SHP77 treated with DMSO at 0.1 percent for 48 hours (cell line): Measurements from ENCODE around the gene CDK18.
"Not testable (repeated sequence)": the region's sequence is repeated elsewhere in the genome, so short reads cannot be mapped to it uniquely, and the experiment has no call there.

ENCODE experiments used
- DNase-seq: peaks from one replicate; lab custom pipeline; 2025; lab: John Stamatoyannopoulos, UW

CDK18 gene

DNA sequence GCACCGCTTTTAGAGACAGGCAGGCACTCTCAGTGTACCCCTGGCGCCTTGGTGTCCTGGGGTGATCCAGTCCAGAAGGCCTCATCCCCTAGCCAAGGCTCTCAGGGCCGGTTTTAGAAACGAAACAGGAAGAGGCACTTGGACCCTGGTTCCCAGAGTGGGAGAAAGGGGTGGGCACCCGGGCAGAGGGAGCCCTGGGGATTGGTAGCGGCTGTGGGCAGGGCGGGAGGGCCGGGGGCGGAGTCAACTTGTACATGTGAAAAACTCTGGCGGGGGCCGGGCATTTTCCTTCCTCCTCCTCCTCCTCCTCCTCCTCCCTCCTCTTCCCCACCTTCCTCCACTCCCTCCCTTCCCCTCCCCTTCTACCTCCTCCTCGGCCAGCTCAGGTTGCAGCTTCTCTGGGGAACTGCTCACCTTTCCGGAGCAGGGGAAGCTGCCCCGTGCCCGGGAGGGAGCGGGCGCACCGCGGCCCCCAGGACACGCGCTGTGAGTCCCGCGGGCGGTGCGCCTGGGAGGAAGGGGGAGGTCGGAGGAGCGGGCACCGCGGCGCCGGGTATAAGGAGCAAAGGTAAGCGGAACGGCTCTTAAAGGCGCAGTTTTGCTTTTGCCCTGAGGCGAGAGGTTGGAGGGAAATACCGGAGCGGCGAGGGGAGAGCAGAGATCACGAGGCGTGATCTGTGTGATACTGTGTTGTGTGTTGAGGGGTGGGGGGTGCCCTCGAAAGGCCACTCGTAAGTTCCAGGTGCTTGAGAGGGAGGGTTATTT lies at the start of gene CDK18:
Gene CDK18 (plus strand): TSS at position 359 of the 765 bp plus-strand sequence. CDS start 18,499 bp downstream, outside the sequence.
- DNase-seq = no peak

DNA sequence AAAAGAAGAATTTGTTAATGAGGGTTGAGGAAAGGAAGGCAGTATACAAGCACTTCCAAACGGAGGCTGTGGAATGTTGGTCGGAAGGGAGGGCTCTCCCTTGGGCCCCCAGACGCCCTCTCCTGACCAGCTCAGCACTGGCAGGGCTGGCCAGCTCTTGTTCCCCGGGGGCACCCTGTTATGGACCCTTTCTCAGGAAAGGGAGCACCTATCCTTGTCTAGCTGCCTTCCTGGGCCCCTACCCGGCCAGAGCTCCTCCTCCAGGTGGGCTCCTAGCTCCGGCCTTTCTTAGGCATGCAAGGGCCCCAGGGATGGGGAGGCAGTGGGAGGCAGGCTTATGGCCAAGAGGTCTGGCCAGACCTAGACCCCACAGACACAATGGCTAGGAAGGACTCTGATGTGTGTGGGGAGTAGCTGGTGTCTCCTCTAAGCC lies 49.5 kb upstream of the CDK18 start:
- DNase-seq = no peak

DNA sequence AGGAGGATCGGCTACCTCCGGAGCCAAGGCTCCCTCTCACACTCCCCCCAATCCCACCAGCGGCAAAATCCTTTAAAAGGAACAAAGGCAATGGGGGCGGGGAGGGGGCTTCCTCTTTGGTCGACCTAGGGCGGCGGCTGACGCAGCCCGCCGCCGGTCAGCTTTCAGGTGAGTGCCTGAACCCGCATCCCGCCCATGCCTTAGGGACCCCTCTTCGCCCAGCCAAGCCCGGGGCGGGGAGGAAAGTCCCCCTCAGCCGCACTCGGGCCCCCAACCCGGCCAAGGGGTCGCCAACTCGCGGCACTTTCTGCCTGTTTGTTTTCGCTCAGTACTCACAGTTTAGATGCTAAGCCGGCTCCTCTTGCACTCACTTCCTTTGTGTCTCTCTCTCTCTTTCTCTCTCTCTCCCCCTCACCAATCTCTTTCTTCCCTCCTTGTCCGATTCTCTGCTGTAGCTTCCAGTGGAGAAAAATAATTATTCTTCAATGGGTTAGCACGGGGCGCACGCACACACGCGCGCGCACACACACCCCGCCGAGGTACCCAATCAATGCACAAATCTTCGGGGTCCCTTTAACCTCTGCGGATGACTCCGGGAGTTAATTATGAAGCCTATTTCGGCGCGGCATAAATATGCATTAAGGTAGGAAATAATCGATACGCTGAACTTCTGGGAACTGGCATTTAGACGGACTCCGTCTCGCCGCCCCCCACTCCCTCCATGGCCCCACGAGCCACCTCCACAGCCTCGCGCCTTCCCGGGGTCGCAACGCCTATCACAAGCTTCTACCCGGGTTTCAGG lies 48.7 kb upstream of the CDK18 start, which contains the start of gene BLACAT1:
Gene BLACAT1 (minus strand): TSS at position 465 of the 802 bp plus-strand sequence.
- no peak for DNase-seq

DNA sequence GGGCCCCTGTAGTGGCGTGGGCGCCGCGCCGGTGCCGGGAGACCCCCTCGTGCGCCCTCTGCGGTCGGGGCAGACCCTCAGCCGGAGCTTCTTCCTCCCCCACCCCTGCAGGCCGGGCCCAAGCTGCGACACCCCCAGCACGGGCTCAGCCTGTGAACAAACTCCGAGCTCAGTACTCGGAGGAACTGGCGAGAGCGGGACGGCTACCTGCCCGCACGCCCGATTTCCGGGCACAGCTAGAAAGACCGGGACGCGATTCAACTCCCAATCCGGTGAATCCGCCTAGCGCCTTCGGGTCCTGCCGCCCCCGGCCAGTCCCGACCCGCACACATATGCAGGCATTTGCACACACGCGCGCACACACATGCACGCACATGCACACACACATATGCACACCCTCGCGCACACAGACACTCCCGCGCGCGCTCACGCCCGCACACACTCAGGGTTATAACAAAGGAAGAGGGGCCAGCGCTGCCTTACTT lies 48.0 kb upstream of the CDK18 start:
- DNase-seq = no peak

DNA sequence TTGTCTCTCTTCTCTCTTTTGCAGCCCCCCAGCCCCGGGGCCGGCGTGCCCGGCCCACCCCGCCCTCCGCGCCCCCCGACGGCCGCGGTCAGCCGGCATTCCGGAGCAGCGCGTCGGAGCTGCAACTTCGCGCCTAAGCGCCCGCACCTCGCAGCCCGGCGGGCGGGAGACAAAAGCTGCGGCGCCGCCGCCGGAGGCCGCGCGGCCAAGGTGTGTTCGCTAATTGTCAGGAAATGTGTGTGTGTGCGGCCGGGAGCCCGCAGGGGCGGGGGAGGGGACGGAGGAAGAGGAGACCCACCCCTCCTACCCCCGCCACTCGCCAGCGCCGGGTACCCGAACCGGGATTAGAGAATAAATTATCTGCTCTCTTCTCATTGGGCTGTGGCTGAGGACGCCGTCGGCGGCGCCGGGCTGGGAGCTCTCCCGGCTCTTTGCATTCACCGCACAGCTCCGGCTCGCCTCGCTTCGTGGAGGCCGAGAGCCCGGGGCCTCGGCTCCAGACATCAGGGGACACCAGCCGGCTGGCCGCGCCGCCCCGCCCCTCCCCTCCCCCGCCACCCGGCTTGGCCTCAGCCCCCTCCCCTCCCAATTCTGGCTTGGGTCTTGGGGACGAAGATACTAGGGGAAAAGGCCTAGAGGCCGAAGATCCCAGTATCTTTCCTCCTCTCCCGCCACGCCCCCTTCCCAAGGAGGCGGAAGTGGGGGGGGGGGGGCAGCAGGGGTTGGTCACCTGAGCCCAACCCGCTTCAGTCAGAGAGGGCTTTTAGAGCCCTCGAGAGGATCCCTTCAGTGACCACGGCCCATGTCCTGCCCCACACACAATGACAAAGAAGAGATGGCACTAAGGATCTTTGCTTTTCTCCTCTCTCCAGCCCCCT lies 47.4 kb upstream of the CDK18 start:
- DNase-seq = peak; percentile 35

DNA sequence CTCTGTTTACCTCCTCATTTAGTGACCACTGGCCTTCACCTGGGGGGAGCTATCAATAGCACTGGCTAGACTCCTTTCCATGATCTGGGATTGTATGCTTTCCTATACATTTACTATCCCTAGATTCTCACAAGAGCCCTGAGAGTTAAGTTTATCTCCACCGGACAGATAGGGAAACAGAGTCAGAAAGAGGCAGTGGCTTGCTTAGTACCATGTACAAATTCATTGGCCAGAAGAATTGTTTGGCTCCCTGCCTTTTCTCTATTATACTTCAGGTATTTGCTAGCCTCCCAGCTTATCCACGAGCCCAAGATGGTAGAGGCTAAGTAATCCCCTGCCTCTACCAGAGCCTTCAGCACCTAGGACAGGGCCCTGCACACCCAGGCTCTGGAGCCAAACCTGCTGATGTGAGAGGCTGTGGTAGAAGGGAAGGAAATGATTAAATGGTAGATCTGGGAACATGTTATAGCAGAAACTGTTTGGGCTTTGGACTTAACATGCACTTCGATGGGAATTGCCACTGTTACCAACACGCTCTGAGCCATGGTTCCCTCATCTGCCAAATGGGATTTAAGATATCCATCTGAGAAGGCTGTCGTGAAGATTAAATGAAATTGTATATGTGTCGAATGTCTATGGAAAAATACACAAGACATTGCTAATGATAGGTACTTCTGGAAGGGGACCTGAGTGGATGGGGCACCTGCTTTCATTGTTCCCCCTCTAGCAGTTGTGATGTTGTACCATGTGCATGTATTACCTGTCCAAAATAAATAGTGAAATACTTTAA lies 45.5 kb upstream of the CDK18 start:
- no peak for DNase-seq

DNA sequence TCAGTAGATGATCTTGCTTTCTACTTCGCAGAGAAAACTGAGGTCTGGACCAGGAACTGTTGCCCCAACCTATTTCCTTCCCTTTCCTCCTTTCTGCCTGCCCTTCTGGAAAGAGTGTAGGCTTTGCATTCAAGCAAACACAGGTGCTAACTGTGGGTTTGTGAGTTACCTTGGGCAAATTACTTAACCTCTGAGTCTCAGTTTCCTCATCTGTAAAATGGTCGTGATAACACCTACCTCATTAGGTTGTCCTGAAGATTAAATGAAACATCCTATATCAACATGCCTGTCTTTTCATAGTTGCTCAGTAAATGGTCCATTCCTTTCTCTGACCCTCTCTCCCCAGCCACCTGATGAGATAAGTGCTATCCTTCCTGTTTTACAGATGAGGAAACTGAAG lies 39.1 kb upstream of the CDK18 start:
- no peak for DNase-seq

DNA sequence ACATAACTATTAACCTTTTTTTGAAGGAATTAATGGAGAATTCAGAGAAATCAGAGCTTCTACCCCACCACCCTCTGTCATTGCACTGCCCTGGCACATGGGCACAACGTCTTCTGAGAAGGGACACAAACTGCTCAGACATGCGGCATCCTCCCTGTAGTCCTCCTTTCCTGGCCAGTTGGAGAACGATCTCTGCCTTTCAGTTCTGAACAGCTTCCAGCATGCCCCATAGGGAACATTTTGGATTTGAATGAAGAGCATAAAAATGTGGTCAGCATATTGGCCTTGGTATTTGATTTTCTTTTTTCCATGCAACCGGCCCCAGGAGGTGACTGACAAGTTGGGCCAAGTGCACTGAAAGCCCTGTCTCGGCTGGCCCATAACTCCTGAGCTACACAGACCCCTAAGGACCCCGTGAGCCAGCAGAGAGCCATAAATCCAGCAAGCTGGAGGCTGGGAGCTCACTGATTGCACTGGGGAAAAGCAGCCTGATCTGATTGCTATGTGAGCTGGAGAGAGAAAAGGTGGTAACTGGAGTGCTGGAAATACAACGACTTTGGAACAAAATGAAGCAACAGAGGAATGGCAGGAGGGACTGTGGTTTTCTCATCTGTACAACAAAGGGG lies 37.8 kb upstream of the CDK18 start:
- no peak for DNase-seq

DNA sequence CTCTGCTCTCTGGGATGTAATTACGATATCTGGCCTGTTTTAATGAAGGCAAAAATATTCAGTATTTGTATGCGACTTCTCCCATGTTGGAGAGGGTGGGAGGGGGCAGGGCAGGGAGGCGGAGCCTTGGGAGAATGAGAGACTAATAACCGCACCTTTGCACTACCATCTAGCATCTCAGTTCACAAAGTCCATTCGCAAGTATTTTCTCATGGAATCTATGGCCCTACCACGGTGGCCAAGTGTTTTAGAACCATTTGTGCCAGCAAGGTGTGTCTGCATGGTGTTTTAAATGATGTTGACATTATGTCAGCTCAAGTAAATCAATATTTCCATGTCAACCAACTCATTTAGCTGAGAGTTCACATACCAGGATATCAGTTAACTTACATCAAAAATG lies 34.3 kb upstream of the CDK18 start:
- DNase-seq = no peak

DNA sequence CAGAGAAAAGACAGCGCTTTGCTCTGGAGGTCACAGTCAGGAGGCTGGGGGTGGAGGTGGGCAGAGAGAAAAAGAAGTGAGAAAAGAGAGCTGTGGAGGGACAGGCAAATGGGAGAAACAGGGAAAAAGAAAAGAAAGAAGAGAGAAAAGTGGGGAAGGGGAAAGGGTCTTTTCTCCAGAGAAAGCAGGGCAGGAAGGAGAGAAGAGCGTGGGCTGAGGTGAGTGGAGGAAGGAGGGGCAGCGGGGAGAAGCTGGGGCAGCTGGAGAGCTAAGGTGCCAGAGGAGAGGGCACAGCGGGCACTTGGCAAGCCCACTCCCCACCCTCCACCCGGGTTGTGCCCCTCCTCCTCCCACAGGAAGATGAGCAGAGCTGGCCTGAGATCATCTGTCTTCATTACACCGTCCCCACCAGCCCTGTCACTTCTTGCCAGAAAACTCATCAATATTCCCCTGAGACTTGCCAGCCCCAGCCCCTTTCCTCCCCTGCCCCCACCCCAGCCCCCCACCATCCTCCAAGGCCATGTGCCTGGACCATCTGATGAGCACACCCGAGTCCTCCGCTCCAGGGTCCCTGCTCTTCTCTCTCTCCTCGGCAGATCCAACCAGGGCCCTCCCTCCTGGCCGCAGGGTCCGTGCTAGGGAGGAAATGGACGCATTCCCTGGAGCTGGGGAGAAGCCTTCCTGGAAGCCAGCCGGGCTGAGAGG lies 31.6 kb upstream of the CDK18 start:
- no peak for DNase-seq

DNA sequence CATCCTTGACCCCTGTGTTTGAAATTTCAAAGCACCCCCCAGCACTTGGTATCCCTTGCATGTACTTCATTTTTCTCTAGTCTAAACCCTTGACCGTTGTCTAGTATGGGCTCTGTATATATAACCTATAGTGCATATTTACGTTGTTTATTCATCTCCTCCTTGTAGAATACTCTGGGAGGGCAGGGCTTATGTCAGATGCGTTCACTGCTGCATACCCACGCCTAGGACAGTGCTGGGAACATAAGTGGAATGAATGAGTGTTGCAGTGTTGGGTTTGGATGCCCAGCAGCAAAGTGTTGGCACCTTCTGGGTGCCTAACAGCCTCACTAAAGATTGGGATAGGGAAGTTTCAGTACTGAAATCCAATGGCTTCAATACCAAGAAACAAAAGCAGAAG lies 31.0 kb upstream of the CDK18 start:
- no peak for DNase-seq

DNA sequence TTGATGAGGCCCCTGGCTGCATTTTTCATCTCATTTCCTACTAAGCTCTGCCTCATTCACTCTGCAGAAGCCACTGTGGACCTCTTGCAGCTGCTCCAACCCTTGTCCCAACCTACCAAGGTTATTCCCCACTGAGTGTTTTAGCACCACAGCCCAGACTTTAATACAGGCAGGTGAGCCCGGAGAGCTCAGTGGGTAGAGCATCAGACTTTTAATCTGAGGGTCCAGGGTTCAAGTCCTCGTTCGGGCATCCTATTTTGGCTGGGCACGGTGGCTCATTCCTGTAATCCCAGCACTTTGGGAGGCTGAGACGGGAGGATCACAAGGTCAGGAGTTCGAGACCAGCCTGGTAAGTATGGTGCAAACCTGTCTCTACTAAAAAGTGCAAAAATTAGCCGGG lies 30.5 kb upstream of the CDK18 start:
- no peak for DNase-seq

DNA sequence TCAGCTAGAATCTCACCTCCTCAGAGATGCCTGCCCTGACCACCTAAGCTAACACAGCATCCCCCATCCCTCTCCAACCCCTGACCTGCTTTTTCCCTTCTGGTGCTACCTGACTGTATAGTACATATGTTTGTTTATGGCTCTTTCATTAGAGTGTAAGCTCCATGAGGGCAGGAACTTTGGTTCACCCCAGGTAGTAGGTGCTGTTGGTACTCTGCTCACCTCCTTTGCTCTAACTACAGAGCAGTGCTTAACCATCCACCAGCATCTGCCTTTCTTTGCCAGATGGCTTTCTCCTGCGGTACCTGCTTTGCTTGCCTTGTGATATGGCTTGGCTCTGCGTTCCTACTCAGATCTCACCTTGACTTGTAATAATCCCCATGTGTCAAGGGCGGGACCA lies 29.9 kb upstream of the CDK18 start:
- no peak for DNase-seq

DNA sequence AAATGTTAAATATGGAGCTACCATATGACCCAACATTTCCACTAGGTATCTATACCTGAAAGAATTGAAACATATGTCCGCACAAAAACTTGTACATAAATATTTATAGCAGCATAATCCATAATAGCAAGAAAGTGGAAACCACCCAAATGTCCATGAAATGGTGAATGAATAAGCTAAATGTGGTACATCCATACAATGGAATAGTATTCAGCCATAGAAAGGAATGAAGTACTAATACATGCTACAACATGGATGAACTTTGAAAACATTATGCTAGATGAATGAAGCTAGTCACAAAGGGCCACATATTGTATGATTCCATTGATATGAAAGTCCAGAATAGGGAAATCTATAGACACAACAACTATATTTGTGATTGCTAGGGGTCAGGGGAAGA lies 28.6 kb upstream of the CDK18 start:
- no peak for DNase-seq

DNA sequence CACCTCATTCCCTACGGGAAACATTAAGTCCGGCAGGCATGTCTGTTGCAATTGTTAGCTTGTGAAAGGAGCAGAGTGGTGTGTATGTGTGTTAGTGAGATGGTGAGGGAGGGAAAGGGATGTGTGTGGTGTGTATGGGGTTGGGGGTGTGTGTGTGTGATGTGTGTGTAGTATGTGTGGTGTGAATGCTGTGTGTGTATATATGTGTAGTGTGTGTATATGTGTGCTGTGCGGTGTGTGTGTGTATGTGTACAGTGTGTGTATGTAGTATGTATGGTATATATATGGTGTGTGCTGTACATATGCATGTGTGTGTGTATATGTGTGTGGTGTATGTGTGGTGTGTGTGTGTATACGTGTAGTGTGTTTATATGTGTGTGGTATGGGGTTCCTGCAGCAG lies 27.8 kb upstream of the CDK18 start:
- DNase-seq = no peak

DNA sequence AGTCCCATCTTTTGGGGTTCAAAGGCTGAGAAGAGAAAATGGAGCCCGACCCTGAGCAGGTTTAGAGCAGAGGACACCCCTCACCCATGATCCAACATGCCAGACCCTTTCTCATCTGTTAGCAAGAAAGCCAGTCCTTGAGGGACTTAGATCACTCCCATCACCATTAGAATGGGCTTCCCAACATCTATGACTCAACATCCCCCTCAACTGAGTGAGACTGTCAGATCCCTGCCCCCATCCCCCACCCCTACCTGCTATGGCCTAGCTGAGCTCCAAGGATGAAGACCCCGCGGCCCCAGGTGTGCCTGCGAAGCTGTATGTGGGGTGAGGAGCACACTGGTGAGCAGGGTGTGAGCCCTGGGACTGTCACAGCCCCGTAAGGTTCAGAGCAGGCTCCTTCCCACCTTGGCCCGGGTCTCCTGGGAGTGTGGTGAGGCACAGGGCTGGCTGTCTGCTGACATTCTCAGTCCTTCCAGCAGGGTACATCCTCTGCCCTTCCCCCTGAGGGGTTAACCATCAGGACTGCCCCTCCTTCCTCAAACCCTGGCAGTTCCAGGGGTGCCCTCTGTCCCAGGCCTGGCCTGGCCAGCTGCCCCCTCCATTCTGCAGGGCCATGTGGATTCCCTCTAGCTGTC lies 27.2 kb upstream of the CDK18 start:
- DNase-seq = no peak

DNA sequence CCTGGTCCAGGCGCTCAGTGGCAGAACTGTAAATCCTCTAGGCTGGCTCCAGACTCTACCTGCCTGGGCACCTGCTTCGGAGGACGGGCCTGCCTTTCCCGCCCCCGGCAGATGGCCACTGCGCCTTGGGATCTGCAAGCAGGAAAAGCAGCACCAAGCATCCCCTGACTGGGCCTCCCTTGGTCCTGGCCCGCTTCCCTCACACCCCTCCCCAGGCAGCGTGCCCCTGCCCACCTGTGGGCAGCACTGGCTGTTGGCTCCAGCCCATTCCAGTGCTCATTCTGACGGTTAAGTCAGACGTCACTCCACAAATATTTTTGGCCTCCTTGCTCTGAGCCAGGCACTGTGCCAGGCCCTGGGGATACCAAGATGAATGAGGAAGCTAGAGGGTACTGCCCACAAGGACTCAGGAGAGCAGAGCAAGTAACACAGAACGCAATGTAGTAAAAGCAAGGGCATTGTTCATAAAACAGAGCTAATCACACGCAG lies 26.7 kb upstream of the CDK18 start:
- peak; percentile 71 for DNase-seq

DNA sequence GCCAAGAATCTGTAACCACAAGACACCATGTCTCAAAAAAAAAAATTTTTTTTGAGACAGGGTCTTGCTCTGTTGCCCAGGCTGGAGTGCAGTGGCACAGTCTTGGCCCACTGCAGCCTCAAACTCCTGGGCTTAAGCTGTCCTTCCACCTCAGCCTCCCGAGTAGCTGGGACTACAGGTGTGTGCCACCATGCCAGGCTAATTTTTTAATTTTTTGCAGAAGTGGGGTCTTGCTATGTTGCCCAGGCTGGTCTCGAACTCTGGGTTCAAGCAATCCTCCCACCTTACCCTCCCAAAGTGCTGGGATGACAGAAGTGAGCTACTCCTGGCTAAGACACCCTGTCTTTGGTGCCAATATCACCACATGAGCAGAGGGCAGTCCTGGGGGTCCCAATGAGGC lies 25.5 kb upstream of the CDK18 start:
- not testable (repeated sequence) for DNase-seq

DNA sequence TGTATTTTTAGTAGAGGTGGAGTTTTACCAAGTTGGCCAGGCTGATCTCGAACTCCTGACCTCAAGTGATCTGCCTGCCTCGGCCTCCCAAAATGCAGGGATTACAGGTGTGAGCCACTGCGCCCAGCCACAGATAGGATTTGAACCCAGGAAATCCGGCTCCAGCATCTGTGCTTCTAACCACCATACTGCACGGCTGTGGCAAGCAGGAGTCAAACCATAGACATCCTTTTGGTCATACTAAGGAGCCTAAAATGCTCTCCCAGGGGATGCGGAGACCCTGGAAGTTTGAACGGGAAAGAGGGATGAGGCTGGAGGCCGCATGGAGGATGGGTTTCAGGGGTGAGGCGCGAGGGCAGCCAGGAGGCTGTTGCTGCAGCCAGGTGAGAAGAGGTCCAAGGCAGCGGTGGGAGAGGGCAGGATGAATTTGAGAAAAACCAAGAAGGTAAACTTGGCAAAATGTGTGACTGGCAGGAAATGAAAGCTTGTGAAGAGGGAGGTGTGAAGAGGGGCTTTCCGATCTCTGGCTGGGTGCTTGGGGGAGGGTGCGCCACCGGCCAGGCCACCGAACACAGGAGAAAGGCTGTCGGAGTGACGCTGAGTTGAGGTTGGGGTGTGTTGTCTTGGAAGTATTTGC lies 24.0 kb upstream of the CDK18 start:
- DNase-seq = no peak
